Prostate gland (tissue), 2 donors: Measurements from ENCODE around the gene MAD2L2. TPM values are rescaled to one million over a fixed set of nuclear protein-coding genes. Genes with fewer than 3 reads are reported as not detected.

Experiments
- DNase-seq: peaks from one replicate; pipeline ENCODE4 v3.0.0-alpha.2; 2019; ENCODE audit warnings: low spot score
- H3K27ac ChIP-seq, 2 donors: fragments of 200-600 bp; sonication (generic); 2 replicates each; pipeline ENCODE4 v1.5.1; 2017 to 2019
- H3K27me3 ChIP-seq: fragments of 200-600 bp; sonication (generic); replicated peaks from 2 replicates; pipeline ENCODE4 v1.5.1; 2019; ENCODE audit not compliant: insufficient read depth
- H3K36me3 ChIP-seq, 2 donors: fragments of 200-600 bp; sonication (generic); 1 replicate in 1 of 2; 2 replicates in 1 of 2; pipeline versions ENCODE4 v1.5.1 to v1.8.1; 2017 to 2019
- H3K4me1 ChIP-seq: fragments of 200-600 bp; sonication (generic); replicated peaks from 2 replicates; pipeline ENCODE4 v1.5.1; 2019
- H3K4me3 ChIP-seq, 2 donors: fragments of 200-600 bp; sonication (generic); 2 replicates each; pipeline ENCODE4 v1.5.1; 2017 to 2019
- H3K9me3 ChIP-seq: fragments of 200-600 bp; sonication (generic); 2 replicates; pipeline ENCODE4 v1.5.1; 2017
- POLR2A ChIP-seq: fragments of 450-650 bp; IDR thresholded peaks from one replicate; pipeline ENCODE4 v1.6.1; 2016; ENCODE audit warnings: antibody characterized with exemption, mild to moderate bottlenecking
- POLR2AphosphoS5 ChIP-seq: sonication (generic); formaldehyde crosslinking; IDR thresholded peaks from one replicate; pipeline ENCODE4 v1.6.1; 2017; ENCODE audit warnings: antibody characterized with exemption
- WGBS: methylation state at CpG from one replicate; pipeline ENCODE4 v1.1.5; 2018; 5-methylcytosine and 5-hydroxymethylcytosine counted together
- intact Hi-C: fragments of 100-400 bp; cut with DNase I; formaldehyde crosslinking; loops from one replicate; pipeline ENCODE4 v1.14.2; 2022
- total RNA-seq, 2 donors: library from RNA; depleted of rRNA; stranded (reverse); fragments of >200 nt; gene quantifications; one replicate each; pipeline ENCODE4 v1.1.0, GENCODE V29; 2016
- TF ChIP-seq, protein P1 (sequence below), 4 experiments: fragments of 200-600 bp in 2 of 4; fragments of 450-650 bp in 2 of 4; sonication (generic) in 2 of 4; IDR thresholded peaks; 1 replicate in 3 of 4; 2 replicates in 1 of 4; pipeline ENCODE4 v1.5.1; 2016 to 2019; ENCODE audit warnings: antibody characterized with exemption in 4 of 4, mild to moderate bottlenecking in 2 of 4, moderate library complexity in 2 of 4

The MAD2L2 gene
- total RNA-seq, 2 donors from 2014 or later: 37.3 to 67.8 TPM

DNA sequence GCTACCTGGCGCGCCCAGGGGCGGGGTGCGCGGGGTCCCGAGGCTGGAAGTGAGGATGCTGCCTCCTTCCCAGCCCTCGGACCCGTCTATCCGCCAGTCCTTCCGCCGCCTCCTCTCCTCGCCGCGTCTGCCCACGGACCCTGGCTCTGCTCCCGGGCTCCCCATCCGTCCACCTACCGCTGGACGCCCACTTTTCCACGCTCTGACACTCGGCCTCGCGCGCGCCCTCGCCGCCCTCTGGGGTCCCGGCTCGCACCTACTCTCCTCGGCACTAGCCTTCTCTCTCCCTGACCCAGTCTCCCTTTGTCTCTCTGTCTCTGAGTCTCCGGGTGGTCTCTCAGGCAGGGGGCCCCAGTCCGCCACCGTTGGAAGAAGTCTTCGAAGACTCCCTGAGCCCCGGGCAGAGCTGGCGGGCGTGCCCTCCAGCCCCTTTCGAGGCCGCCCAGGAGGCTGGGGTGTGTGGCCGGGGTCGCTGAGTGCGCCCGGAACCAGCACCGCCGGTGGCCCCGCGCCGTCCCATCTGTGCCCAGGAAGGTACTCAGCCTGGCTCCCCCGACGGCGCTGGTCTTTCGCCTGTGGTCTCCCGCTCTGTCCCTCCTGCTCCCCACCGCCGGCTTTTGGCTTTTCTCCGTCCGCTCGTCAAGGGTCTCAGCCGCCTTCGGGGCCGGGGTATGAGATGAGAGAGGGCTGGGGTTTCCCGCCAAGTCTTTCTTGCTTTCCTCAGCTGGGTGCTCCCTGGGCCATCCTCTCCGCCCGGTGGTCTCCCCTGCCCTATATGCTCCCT, 11.2 kb upstream of the MAD2L2 start:
- Histone ChIP-seq H3K4me1 (peaks cover 6% of the 10 kb centered on the region), H3K27ac (no peak overlapping the region), H3K4me3 (peak overlapping the region in 1 of 2 donors; percentile 24), H3K36me3 (no peaks in the 10 kb centered on the region), H3K9me3 (no peaks in the 10 kb centered on the region), H3K27me3 (no peaks in the 10 kb centered on the region)
- intact Hi-C loops: no loop called here
- WGBS: 13% methylated on average over 58 of the region's 64 CpGs
- DNase-seq: no peak
- TF ChIP-seq POLR2A: no peak
- TF ChIP-seq, protein P1, sequence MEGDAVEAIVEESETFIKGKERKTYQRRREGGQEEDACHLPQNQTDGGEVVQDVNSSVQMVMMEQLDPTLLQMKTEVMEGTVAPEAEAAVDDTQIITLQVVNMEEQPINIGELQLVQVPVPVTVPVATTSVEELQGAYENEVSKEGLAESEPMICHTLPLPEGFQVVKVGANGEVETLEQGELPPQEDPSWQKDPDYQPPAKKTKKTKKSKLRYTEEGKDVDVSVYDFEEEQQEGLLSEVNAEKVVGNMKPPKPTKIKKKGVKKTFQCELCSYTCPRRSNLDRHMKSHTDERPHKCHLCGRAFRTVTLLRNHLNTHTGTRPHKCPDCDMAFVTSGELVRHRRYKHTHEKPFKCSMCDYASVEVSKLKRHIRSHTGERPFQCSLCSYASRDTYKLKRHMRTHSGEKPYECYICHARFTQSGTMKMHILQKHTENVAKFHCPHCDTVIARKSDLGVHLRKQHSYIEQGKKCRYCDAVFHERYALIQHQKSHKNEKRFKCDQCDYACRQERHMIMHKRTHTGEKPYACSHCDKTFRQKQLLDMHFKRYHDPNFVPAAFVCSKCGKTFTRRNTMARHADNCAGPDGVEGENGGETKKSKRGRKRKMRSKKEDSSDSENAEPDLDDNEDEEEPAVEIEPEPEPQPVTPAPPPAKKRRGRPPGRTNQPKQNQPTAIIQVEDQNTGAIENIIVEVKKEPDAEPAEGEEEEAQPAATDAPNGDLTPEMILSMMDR (IDR thresholded peaks at IDR 0.05): no peak
- no peak for TF ChIP-seq POLR2AphosphoS5

DNA sequence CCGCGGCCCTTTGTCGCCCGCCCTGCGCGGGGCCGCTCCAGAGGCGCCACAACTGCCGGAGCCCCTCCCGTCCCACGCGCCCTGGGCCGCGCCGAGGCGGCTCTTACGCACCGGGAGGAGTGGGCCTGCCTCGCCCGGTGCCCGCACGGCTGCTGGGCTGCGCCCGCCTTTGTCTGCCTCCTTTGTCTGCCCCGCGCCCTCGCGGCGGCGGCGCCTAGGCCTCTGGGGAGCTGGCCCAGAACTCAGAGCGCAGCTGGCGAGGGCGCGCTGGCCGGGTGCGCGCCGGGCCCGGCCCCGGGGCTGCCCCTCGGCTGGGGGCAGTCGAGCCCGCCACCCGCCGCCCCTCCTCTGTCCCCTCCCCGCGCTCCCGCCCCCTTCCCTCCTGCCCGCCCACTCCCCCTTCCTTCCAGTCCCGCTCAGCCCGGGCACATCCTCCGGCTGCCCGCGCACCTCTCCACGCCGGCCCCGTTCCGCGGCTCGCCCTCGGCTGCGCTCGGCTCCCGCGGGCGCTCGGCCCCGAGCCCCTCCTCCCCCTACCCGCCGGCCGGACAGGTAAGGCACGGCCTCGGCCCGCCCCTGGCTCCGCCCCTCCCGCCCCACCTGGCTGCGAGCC, 10.5 kb upstream of the MAD2L2 start, which contains the start of gene DRAXIN:
Gene DRAXIN, plus strand, starts transcription at position 409 of the 613 bp plus-strand sequence. CDS start 14,549 bp downstream, outside the sequence.
- no peak for DNase-seq
- TF ChIP-seq, protein P1 (IDR thresholded peaks at IDR 0.05): no peak
- TF ChIP-seq POLR2A (no peak), POLR2AphosphoS5 (no peak)
- WGBS: 0% methylated on average over 36 of the region's 78 CpGs
- Histone ChIP-seq H3K9me3 (no peaks in the 10 kb centered on the region), H3K27ac (no peak within 1 kb of the TSS), H3K4me1 (peaks cover 6% of the 10 kb centered on the region), H3K36me3 (no peaks in the 10 kb centered on the region), H3K27me3 (no peaks in the 10 kb centered on the region), H3K4me3 (peak within 1 kb of the TSS; percentile 6 to 24)
- intact Hi-C loops: no loop called here

DNA sequence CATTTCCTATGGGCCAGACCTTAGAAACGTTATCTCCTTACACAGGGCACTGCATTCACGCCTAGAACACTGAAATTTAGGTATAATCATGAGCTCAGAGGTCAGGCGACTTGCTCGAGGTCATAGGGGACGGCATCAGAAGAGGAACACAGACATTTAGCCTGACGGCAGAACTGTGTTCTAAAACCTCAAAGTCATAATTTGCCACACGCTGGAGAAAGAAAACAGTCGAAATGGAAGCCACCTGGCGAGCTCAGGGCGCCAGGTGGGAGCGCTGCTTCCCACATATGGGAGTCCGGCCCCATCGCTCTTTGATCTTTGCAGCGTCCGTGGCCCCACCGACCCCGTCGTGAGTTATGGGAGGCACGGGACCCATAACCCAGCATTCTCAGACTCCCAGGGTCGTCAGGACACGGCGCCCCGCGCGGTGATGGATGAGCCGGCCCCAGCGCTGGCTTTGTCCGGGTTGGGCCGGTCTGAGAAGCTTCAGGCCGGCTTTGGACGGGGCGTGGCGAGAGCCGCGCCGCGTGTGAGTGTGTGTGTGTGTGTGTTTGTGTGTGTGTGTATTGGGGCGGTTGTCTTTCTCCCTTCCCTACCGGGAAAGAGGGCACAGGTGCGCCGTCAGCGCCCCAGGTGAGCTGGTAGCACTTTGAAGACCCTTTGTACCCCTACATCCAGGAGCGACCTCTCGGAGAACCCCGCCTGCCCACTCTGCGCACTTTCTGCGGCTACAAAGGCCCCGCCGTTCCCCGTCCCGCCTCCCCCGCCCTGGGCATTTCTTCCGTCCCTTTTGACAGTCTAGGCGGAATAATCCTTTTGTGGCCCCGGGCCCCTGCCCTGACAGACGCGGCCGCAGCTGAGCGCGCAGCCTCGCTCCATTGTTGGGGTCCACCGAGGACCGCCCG, 9.7 kb upstream of the MAD2L2 start:
- no peaks in the 10 kb centered on the region for H3K27me3 ChIP-seq
- peaks cover 6% of the 10 kb centered on the region for H3K4me1 ChIP-seq
- peak overlapping the region; percentile 6 to 24 for H3K4me3 ChIP-seq
- WGBS: 5% methylated on average over 62 of the region's 64 CpGs
- H3K9me3 ChIP-seq: no peaks in the 10 kb centered on the region
- H3K36me3 ChIP-seq: no peaks in the 10 kb centered on the region
- no peak for DNase-seq
- TF ChIP-seq, protein P1 (IDR thresholded peaks at IDR 0.05): no peak
- TF ChIP-seq POLR2AphosphoS5 (no peak), POLR2A (no peak)
- intact Hi-C loops: no loop called here
- H3K27ac ChIP-seq: no peak overlapping the region

DNA sequence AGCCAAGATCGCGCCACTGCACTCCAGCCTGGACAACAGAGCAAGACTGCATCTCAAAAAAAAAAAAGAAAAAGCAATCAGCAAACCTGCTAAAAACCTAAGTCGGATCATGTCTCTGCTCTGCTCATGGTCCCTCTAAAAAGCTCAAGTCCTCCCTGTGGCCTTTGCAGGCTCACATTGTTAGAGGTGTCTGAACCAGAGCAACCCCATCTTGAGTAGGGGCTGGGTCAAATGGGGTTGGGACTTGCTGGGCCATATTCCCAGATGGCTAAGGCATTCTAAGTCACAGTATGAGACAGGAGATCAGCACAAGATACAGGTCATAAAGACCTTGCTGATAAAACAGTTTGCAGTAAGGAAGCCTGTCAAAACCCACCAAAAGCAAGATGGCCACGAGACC, 7.6 kb upstream of the MAD2L2 start:
- H3K9me3 ChIP-seq: no peaks in the 10 kb centered on the region
- no peak overlapping the region for H3K27ac ChIP-seq
- TF ChIP-seq POLR2A: no peak
- TF ChIP-seq POLR2AphosphoS5: no peak
- TF ChIP-seq, protein P1 (IDR thresholded peaks at IDR 0.05): no peak
- WGBS: 94% methylated on average over 4 of the region's 4 CpGs
- no peaks in the 10 kb centered on the region for H3K36me3 ChIP-seq
- H3K4me1 ChIP-seq: peaks cover 6% of the 10 kb centered on the region
- no peak for DNase-seq
- H3K27me3 ChIP-seq: no peaks in the 10 kb centered on the region
- intact Hi-C loops: no loop called here
- no peak overlapping the region for H3K4me3 ChIP-seq
